ENCODE results near the gene COQ5. TPM values are rescaled to one million over a fixed set of nuclear protein-coding genes. Genes with fewer than 3 reads are reported as not detected.

Gene COQ5
- total and polyA plus RNA-seq, 2 experiments from 2014 or later = 30.7 to 32.6 TPM

DNA sequence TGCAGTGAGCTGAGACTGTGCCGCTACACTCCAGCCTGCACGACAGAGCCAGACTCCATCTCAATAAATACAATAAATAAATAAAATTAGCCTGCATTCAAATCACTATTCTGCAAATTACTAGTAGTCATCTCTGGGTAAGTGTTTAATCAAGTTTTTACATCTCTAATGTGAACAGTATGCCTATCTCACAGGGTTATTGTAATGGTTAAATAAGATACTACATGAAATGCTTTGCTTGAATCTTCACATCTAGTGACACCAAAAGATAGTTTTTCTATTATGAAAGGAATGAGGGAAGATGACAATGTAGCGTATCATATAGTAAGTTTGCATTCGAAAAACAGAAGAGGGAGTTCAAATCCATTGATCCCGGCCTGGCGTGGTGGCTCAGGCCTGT, 61.5 kb downstream of the COQ5 start:
- peak overlapping the region; percentile 96; the same call in 2 of the 3 replicates for H3K4me3 Mint-ChIP-seq
- TF ChIP-seq JUNB (IDR thresholded peaks at IDR 0.05; ENCODE audit: unreplicated experiment) (no peak), EZH2 (IDR thresholded peaks at IDR 0.05; ENCODE audit: low read depth, unreplicated experiment) (no peak), POLR2AphosphoS5 (IDR thresholded peaks at IDR 0.05; ENCODE audit: low read depth) (no peak), NANOG (IDR thresholded peaks at IDR 0.05; ENCODE audit: borderline replicate concordance) (no peak), EZH2phosphoT487 (IDR thresholded peaks at IDR 0.05; ENCODE audit: unreplicated experiment) (no peak), STAT1 (IDR thresholded peaks at IDR 0.05; ENCODE audit: unreplicated experiment) (no peak), ZNF114 (CRISPR knock-in tag; IDR thresholded peaks at IDR 0.05) (no peak), CREB1 (CRISPR knock-in tag; IDR thresholded peaks at IDR 0.05; ENCODE audit: low read depth) (no peak), ZNF331 (CRISPR knock-in tag; IDR thresholded peaks at IDR 0.05; ENCODE audit: low read depth) (no peak), REST (IDR thresholded peaks at IDR 0.05; ENCODE audit: unreplicated experiment) (no peak)
- TF ChIP-seq, protein P1, sequence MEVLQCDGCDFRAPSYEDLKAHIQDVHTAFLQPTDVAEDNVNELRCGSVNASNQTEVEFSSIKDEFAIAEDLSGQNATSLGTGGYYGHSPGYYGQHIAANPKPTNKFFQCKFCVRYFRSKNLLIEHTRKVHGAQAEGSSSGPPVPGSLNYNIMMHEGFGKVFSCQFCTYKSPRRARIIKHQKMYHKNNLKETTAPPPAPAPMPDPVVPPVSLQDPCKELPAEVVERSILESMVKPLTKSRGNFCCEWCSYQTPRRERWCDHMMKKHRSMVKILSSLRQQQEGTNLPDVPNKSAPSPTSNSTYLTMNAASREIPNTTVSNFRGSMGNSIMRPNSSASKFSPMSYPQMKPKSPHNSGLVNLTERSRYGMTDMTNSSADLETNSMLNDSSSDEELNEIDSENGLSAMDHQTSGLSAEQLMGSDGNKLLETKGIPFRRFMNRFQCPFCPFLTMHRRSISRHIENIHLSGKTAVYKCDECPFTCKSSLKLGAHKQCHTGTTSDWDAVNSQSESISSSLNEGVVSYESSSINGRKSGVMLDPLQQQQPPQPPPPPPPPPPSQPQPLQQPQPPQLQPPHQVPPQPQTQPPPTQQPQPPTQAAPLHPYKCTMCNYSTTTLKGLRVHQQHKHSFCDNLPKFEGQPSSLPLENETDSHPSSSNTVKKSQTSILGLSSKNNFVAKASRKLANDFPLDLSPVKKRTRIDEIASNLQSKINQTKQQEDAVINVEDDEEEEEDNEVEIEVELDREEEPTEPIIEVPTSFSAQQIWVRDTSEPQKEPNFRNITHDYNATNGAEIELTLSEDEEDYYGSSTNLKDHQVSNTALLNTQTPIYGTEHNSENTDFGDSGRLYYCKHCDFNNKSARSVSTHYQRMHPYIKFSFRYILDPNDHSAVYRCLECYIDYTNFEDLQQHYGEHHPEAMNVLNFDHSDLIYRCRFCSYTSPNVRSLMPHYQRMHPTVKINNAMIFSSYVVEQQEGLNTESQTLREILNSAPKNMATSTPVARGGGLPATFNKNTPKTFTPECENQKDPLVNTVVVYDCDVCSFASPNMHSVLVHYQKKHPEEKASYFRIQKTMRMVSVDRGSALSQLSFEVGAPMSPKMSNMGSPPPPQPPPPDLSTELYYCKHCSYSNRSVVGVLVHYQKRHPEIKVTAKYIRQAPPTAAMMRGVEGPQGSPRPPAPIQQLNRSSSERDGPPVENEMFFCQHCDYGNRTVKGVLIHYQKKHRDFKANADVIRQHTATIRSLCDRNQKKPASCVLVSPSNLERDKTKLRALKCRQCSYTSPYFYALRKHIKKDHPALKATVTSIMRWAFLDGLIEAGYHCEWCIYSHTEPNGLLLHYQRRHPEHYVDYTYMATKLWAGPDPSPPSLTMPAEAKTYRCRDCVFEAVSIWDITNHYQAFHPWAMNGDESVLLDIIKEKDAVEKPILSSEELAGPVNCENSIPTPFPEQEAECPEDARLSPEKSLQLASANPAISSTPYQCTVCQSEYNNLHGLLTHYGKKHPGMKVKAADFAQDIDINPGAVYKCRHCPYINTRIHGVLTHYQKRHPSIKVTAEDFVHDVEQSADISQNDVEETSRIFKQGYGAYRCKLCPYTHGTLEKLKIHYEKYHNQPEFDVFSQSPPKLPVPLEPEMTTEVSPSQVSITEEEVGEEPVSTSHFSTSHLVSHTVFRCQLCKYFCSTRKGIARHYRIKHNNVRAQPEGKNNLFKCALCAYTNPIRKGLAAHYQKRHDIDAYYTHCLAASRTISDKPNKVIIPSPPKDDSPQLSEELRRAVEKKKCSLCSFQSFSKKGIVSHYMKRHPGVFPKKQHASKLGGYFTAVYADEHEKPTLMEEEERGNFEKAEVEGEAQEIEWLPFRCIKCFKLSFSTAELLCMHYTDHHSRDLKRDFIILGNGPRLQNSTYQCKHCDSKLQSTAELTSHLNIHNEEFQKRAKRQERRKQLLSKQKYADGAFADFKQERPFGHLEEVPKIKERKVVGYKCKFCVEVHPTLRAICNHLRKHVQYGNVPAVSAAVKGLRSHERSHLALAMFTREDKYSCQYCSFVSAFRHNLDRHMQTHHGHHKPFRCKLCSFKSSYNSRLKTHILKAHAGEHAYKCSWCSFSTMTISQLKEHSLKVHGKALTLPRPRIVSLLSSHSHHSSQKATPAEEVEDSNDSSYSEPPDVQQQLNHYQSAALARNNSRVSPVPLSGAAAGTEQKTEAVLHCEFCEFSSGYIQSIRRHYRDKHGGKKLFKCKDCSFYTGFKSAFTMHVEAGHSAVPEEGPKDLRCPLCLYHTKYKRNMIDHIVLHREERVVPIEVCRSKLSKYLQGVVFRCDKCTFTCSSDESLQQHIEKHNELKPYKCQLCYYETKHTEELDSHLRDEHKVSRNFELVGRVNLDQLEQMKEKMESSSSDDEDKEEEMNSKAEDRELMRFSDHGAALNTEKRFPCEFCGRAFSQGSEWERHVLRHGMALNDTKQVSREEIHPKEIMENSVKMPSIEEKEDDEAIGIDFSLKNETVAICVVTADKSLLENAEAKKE (CRISPR knock-in tag; IDR thresholded peaks at IDR 0.05) = no peak
- TF ChIP-seq, protein P2, sequence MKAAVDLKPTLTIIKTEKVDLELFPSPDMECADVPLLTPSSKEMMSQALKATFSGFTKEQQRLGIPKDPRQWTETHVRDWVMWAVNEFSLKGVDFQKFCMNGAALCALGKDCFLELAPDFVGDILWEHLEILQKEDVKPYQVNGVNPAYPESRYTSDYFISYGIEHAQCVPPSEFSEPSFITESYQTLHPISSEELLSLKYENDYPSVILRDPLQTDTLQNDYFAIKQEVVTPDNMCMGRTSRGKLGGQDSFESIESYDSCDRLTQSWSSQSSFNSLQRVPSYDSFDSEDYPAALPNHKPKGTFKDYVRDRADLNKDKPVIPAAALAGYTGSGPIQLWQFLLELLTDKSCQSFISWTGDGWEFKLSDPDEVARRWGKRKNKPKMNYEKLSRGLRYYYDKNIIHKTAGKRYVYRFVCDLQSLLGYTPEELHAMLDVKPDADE (IDR thresholded peaks at IDR 0.05) = no peak
- TF ChIP-seq, protein P3, sequence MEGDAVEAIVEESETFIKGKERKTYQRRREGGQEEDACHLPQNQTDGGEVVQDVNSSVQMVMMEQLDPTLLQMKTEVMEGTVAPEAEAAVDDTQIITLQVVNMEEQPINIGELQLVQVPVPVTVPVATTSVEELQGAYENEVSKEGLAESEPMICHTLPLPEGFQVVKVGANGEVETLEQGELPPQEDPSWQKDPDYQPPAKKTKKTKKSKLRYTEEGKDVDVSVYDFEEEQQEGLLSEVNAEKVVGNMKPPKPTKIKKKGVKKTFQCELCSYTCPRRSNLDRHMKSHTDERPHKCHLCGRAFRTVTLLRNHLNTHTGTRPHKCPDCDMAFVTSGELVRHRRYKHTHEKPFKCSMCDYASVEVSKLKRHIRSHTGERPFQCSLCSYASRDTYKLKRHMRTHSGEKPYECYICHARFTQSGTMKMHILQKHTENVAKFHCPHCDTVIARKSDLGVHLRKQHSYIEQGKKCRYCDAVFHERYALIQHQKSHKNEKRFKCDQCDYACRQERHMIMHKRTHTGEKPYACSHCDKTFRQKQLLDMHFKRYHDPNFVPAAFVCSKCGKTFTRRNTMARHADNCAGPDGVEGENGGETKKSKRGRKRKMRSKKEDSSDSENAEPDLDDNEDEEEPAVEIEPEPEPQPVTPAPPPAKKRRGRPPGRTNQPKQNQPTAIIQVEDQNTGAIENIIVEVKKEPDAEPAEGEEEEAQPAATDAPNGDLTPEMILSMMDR (conservative IDR thresholded peaks at IDR 0.05; ENCODE audit: low read depth in 2 of 2) = no peak
- peak overlapping the region; percentile 79 for H3K27ac ChIP-seq (ENCODE audit: low read depth)
- peaks cover 59% of the 10 kb centered on the region for H3K36me3 Mint-ChIP-seq (ENCODE audit: low read depth)
- H3K27ac Mint-ChIP-seq = no peak overlapping the region
- H3K9me3 Mint-ChIP-seq = no peaks in the 10 kb centered on the region
- H3K27me3 Mint-ChIP-seq (ENCODE audit: insufficient read depth, low read depth, poor library complexity) = peaks cover 10% of the 10 kb centered on the region
- H3K27me3 ChIP-seq (ENCODE audit: insufficient read depth) = 0 out of 2 replicates have a peak, but pooled peaks cover 2% of the 10 kb centered on the region
- peaks cover 21% of the 10 kb centered on the region for H3K4me1 Mint-ChIP-seq
- no peaks in the 10 kb centered on the region for H3K9me2 ChIP-seq (ENCODE audit: insufficient read depth)
- H3K79me2 ChIP-seq (replicated peaks; ENCODE audit: insufficient read depth) = peaks cover 57% of the 10 kb centered on the region
- H3F3A ChIP-seq (replicated peaks; ENCODE audit: low read depth) = peaks cover 47% of the 10 kb centered on the region
- H4K20me1 ChIP-seq (replicated peaks; ENCODE audit: insufficient read depth) = peaks cover 47% of the 10 kb centered on the region
- peaks cover 36% of the 10 kb centered on the region for H3K36me3 ChIP-seq (ENCODE audit: insufficient read depth)
- H3K4me3 ChIP-seq = peak overlapping the region; percentile 26
- peaks cover 10% of the 10 kb centered on the region; the same call in 1 of the 2 replicates for H3K4me1 ChIP-seq (ENCODE audit: insufficient read depth)
- no peak overlapping the region for H2AFZ ChIP-seq
- no peak for ATAC-seq
- DNase-seq (ENCODE audit: low spot score) = no peak
- H3K4me2 ChIP-seq = 0 out of 2 replicates have a peak overlapping the region, but pooled peaks have one; percentile 65

All from GM23338 (cell line).